NCI-H446 treated with DMSO at 0.1 percent for 48 hours (cell line): ENCODE data around the gene BCL11B.

Experiments used
- DNase-seq: peaks from one replicate; lab custom pipeline; 2025; lab: John Stamatoyannopoulos, UW

The BCL11B gene

GRCh38 chr14:99271951-99272631, at the start of gene BCL11B:
Gene BCL11B, minus strand, starts transcription at chr14:99272197. Its CDS starts 979 bp downstream, at chr14:99271218.
- DNase-seq = peak; percentile 97

DNA sequence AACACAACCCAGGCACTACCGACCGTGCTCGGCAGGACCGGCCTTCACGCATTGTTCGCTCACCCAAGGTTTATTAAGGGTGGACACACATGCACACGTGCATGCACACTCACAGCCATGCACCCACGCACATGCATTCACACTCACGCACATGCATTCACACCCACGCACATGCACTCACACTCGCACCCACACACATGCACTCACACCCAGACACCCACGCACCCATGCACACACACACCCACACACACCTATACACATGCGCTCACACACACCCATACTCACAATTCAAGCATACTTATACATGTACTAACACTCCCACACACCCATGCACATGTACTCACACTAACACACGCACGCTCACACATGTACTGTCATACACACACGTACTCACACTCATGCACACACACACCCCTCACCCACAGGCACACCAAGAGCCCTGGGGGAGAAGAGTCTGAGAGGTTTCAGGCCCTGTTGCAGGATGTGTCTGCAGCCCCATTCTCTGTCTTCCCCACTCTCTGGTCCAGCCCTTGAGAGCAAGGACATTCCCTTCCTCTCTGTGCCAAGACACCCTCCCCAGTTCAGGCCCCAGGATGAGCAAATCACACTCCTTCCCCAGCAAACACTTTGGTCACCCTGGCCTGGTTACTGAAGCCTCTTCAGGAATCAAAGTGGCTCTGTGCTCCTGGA, 49.4 kb upstream of the BCL11B start:
- DNase-seq = no peak

GRCh38 chr14:99320621-99321235, 48.7 kb upstream of the BCL11B start:
- DNase-seq = no peak

DNA sequence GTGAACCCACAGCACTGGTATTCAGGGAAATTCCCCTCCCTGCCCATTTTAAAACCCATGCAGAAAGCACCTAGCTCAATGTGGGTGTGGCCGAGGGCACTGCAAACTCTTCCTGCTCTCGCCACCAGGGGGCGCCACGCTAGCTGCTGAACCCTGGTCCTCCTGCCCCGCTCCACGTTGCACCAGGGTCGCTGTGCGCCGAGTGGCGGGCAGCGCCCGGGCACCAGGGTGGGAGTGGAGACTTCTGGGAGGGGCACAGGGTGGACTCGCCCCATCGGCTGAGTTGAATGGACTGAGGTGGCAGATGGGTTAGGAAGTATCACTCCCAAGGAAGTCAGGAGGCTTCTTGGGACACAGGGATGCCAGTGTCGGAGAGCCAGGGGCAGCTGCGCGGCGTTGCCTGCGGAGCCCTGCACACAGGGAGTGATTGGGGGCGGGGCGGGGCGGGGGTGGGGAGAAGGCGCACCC, 48.1 kb upstream of the BCL11B start:
- peak; percentile 11 for DNase-seq

- no peak for DNase-seq
Measured at GRCh38 chr14:99318959-99319295, 46.9 kb upstream of the BCL11B start.

DNA sequence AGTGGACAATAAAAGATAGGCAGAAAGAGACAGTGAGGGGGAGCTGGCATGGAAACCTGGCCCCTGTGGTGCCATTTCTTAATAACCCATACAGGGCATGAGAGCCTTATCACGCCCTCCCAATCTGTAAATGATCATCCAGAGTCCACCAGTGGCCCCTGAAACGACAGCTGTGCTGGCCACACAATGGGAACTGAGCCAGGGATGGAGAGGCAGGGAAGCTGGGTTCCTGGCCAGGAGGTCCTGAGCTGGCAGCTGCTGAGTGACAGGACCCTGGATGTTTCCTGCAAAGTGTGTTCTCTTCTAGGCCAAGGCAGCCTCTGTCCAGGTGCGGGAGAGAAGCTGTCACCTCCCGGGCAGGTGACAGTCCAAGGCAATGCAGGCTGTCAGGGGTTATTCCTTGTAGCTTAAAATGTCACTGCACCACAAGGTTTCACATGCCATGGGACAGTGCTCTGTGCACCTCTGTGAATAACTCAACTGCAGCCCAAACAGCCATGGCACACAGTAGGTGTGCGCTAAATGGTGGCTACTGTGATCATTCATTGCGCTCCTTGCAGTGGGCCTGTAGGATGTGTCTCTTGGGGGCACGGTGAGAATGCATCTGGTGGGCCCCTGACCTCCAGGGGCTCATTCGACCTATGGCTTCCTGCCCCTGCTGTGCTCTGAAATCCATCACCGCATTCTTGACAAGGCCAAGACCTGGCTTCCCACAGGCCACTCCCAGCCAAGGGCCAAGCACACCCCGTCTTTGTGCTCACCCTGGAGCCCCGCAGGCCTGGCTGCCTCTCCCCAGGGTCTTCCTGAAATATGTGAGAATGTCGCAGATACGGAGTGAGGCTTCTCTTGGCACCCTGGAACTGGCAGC, 46.3 kb upstream of the BCL11B start:
- no peak for DNase-seq

DNA sequence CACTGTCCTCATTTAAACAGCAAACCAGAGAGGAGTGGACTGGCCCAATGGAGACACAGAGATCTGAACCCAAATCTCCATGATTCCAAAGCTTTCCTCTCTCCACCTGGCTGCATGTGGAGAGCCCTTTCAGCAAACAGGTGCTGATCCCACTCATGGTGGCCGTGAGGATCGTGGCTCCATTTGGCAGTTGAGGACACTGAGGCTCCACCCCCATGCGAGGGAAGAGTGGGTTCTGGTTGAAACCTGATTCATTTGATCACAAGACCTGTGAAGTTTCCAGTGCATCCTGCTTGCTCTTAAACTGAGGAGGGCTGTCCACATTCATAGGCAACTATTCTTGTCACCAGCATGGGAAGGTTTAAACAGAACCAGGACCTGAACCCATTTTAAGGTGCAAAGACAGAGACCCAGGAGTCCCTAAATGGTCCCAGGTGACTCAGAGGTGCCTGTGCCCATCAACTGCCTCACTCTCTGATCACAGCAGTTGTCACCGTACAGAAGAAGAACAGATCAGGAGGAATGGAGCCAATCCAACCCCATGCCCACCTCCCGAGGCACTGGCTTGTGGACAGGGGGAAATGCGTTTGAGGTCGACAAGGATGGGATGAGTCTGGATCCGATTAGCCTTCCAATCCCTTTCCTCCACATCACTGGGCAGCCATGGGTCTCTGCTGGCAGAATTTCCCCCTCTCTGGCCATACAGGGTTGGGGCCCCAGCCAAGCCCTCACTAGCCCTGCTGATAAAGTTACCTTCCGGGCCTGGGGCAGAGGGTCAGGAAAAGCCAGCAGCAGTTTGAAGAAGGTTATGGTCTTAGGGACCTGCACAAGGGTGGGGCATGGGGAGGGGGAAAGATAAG, 45.5 kb upstream of the BCL11B start:
- no peak for DNase-seq

GRCh38 chr14:99316281-99317163, 44.5 kb upstream of the BCL11B start:
- no peak for DNase-seq

DNA sequence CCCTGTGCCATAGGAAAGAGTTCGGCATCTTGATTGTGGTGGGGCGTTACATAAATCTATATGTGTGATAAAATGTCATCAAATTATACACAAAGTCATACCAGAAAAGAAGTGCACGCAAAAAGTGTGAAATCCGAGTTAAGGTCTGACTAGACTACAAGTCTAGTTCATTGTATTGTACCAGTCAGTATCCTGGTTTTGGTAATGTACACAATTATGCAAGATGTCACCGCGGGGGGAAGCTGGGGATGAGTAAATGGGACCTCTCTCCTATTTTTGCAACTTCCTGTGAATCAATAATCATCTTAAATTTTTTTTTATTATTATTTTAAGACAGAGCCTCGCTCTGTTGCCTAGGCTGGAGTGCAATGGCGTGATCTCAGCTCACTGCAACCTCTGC, 43.2 kb upstream of the BCL11B start:
- no peak for DNase-seq

DNA sequence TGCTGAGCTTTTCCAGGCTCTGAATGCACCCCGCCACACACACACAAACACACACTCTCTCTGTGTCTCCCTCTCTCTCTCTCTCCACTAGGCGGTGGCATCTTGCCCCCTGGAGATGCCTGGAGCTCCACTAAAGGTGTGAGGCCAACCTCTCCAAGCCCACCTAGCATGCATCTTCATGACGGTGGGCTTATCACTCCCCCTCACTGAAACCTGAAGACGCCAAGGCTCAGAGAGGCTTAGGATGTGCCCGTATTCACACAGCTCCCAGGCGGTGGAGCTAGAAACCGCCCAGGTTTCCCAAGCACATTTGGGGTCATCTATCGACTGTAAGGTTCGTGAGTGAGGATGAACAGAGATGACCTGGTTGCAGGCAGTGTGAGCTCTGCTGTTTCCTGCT, 42.6 kb upstream of the BCL11B start:
- DNase-seq = no peak

DNA sequence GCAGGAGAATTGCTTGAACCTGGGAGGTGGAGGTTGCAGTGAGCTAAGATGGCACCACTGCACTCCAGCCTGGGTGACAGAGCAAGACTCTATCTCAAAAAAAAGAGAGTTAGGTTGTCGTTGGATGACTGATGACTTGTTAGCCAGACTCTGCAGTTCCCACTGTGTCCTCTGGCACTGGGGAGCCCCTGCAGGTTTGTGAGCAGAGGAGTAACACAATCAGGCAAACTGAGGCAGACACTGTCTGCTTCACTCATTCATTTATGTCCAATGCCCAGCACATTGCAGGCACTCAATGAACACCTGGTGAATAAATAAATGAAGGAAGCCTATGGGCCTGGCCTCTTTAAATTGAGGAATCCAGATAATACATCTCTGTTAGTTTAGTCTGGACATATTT, 41.2 kb upstream of the BCL11B start:
- DNase-seq = no peak

- no peak for DNase-seq
Measured at GRCh38 chr14:99312106-99312505, 40.1 kb upstream of the BCL11B start.

GRCh38 chr14:99309220-99309766, 37.3 kb upstream of the BCL11B start:
- no peak for DNase-seq

GRCh38 chr14:99304208-99304607, 32.2 kb upstream of the BCL11B start:
- DNase-seq = no peak

GRCh38 chr14:99300190-99300589, 28.2 kb upstream of the BCL11B start:
- DNase-seq = no peak

DNA sequence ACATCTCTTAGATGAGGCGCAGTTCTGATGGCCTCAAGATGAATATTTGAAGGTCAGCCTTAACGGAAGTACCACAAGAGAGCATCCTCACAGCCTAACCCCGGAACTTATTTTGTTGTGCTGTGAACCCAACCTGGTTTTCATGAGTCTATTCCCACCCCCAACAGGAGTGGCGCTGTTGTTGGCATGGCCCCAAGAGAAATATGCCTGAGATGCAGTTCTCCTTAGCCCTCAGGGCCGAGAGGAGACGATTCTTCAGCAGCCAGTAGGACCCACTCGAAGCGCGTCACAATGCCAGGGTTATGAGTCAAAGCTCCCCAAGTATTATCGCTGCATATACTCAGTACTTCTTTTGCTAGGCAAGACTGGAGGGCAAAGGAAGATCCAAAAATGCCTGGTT, 24.5 kb upstream of the BCL11B start:
- no peak for DNase-seq

DNA sequence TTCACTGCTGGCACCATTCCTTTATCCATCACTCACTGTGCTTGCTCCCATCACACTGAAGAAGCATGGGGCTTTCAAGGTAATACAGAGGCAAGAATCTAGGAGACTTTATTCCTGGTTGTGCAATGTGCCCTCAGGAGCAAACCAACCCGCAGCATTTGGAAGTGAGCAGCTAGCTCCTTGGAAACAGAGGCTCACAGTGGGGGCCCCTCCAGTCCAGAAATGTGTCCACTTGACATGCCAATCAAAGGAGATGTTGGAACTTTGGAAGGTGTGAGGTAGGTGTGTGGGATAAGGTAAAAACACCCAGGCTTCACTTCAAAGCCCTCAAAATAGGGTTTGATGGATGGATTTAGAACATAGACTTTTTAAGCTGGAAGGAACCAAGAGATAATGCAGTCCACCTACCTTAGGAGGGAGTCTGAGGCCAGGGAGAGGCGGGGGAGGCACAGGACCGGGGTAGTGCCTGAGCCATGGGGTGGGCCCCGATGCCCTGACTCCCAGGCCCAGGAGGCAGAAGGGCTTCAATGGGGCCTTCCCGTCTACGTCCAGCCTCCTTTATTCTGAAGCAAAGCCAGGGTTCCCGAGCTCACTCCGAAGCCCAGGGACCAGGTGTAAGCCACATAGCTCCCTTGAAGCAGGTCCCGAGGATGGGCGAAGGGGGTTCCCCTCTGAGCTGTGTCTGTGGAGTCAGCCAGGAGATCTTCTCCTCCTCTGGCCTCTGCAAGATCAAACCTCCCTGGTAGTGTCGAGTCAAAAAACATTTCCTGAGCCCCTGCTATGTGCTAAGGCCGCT, 17.6 kb upstream of the BCL11B start:
- DNase-seq = no peak

GRCh38 chr14:99288948-99289347, 17.0 kb upstream of the BCL11B start:
- no peak for DNase-seq

GRCh38 chr14:99287269-99287942, 15.4 kb upstream of the BCL11B start:
- no peak for DNase-seq
